ENCODE data around the gene TTC23.
"Not testable (repeated sequence)": the region's sequence is repeated elsewhere in the genome, so short reads cannot be mapped to it uniquely, and the experiment has no call there.

Gene TTC23

GRCh38 chr15:99113547-99114271 lies 135.7 kb downstream of the TTC23 start:
- Histone ChIP-seq H3K9ac (ENCODE audit: insufficient read length) (no peak overlapping the region), H3K36me3 (ENCODE audit: insufficient read depth, low read length) (no peaks in the 10 kb centered on the region), H3K27ac (no peak overlapping the region), H3K9me3 (ENCODE audit: low read depth, low read length) (no peaks in the 10 kb centered on the region), H3K4me3 (no peak overlapping the region)
- no peak for TF ChIP-seq EZH2 (IDR thresholded peaks at IDR 0.05)
- no peak for TF ChIP-seq POLR2AphosphoS5 (IDR thresholded peaks at IDR 0.05; ENCODE audit: borderline replicate concordance, low read depth, low read length)
- TF ChIP-seq FOXP2 (optimal IDR thresholded peaks at IDR 0.05; ENCODE audit: control extremely low read depth, extremely low read length, insufficient read depth) = no peak
- no peak for DNase-seq (ENCODE audit: low read depth, low spot score)

GRCh38 chr15:99111641-99112040 lies 137.7 kb downstream of the TTC23 start:
- H3K27ac ChIP-seq; H3K9me3 ChIP-seq (ENCODE audit: low read depth, low read length); H3K9ac ChIP-seq (ENCODE audit: insufficient read length); DNase-seq (ENCODE audit: low read depth, low spot score); H3K36me3 ChIP-seq (ENCODE audit: insufficient read depth, low read length); H3K4me3 ChIP-seq: not testable (repeated sequence)

- DNase-seq (ENCODE audit: low read depth, low spot score) = no peak
- no peak for TF ChIP-seq POLR2AphosphoS5 (IDR thresholded peaks at IDR 0.05; ENCODE audit: borderline replicate concordance, low read depth, low read length)
- TF ChIP-seq EZH2 (IDR thresholded peaks at IDR 0.05) = no peak
- TF ChIP-seq FOXP2 (optimal IDR thresholded peaks at IDR 0.05; ENCODE audit: control extremely low read depth, extremely low read length, insufficient read depth) = no peak
- H3K4me3 ChIP-seq = no peak overlapping the region
- H3K9me3 ChIP-seq (ENCODE audit: low read depth, low read length) = no peaks in the 10 kb centered on the region
- H3K36me3 ChIP-seq (ENCODE audit: insufficient read depth, low read length) = no peaks in the 10 kb centered on the region
- no peak overlapping the region for H3K27ac ChIP-seq
- no peak overlapping the region for H3K9ac ChIP-seq (ENCODE audit: insufficient read length)
These were observed 138.6 kb downstream of the TTC23 start for GRCh38 chr15:99110581-99111320.

GRCh38 chr15:99110093-99110492 lies 139.3 kb downstream of the TTC23 start:
- no peak overlapping the region for H3K4me3 ChIP-seq
- DNase-seq (ENCODE audit: low read depth, low spot score) = no peak
- H3K27ac ChIP-seq = no peak overlapping the region
- no peaks in the 10 kb centered on the region for H3K36me3 ChIP-seq (ENCODE audit: insufficient read depth, low read length)
- H3K9me3 ChIP-seq (ENCODE audit: low read depth, low read length) = no peaks in the 10 kb centered on the region
- H3K9ac ChIP-seq (ENCODE audit: insufficient read length) = no peak overlapping the region
- no peak for TF ChIP-seq EZH2 (IDR thresholded peaks at IDR 0.05)
- no peak for TF ChIP-seq POLR2AphosphoS5 (IDR thresholded peaks at IDR 0.05; ENCODE audit: borderline replicate concordance, low read depth, low read length)

- Histone ChIP-seq H3K27ac (no peak overlapping the region), H3K9me3 (ENCODE audit: low read depth, low read length) (no peaks in the 10 kb centered on the region), H3K36me3 (ENCODE audit: insufficient read depth, low read length) (no peaks in the 10 kb centered on the region), H3K9ac (ENCODE audit: insufficient read length) (no peak overlapping the region), H3K4me3 (no peak overlapping the region)
- no peak for DNase-seq (ENCODE audit: low read depth, low spot score)
- TF ChIP-seq EZH2 (IDR thresholded peaks at IDR 0.05) (no peak), FOXP2 (optimal IDR thresholded peaks at IDR 0.05; ENCODE audit: control extremely low read depth, extremely low read length, insufficient read depth) (no peak), POLR2AphosphoS5 (IDR thresholded peaks at IDR 0.05; ENCODE audit: borderline replicate concordance, low read depth, low read length) (no peak)
These were observed 139.8 kb downstream of the TTC23 start for GRCh38 chr15:99109555-99110021.

GRCh38 chr15:99108993-99109392 lies 140.4 kb downstream of the TTC23 start:
- no peaks in the 10 kb centered on the region for H3K36me3 ChIP-seq (ENCODE audit: insufficient read depth, low read length)
- H3K9me3 ChIP-seq (ENCODE audit: low read depth, low read length) = no peaks in the 10 kb centered on the region
- no peak overlapping the region for H3K27ac ChIP-seq
- TF ChIP-seq POLR2AphosphoS5 (IDR thresholded peaks at IDR 0.05; ENCODE audit: borderline replicate concordance, low read depth, low read length) (no peak), EZH2 (IDR thresholded peaks at IDR 0.05) (no peak), FOXP2 (optimal IDR thresholded peaks at IDR 0.05; ENCODE audit: control extremely low read depth, extremely low read length, insufficient read depth) (no peak)
- H3K9ac ChIP-seq (ENCODE audit: insufficient read length) = no peak overlapping the region
- no peak overlapping the region for H3K4me3 ChIP-seq
- no peak for DNase-seq (ENCODE audit: low read depth, low spot score)

- TF ChIP-seq EZH2 (IDR thresholded peaks at IDR 0.05) = no peak
- no peak for TF ChIP-seq POLR2AphosphoS5 (IDR thresholded peaks at IDR 0.05; ENCODE audit: borderline replicate concordance, low read depth, low read length)
- TF ChIP-seq FOXP2 (optimal IDR thresholded peaks at IDR 0.05; ENCODE audit: control extremely low read depth, extremely low read length, insufficient read depth) = no peak
- Histone ChIP-seq H3K4me3 (no peak overlapping the region), H3K27ac (no peak overlapping the region), H3K9me3 (ENCODE audit: low read depth, low read length) (no peaks in the 10 kb centered on the region), H3K36me3 (ENCODE audit: insufficient read depth, low read length) (no peaks in the 10 kb centered on the region), H3K9ac (ENCODE audit: insufficient read length) (no peak overlapping the region)
- no peak for DNase-seq (ENCODE audit: low read depth, low spot score)
These were observed 142.8 kb downstream of the TTC23 start for GRCh38 chr15:99106417-99107220.
